Fibroblast of villous mesenchyme (primary cell): ENCODE measurements around the gene RIC8B. TPM values are rescaled to one million over a fixed set of nuclear protein-coding genes. Genes with fewer than 3 reads are reported as not detected.

Source experiments
- DNase-seq: peaks from one replicate; pipeline ENCODE4 v3.0.0-alpha.2; 2010; ENCODE audit warnings: low read depth
- H3K4me3 ChIP-seq: 2 replicates; pipeline ENCODE4 v1.5.1; 2011; ENCODE audit warnings: low read depth, mild to moderate bottlenecking, low read length
- CTCF ChIP-seq: IDR thresholded peaks from 2 replicates; pipeline ENCODE4 v1.5.1; 2012; ENCODE audit warnings: low read depth, mild to moderate bottlenecking, low read length; ENCODE audit not compliant: insufficient read depth
- total RNA-seq: library from RNA; depleted of rRNA; stranded (reverse); fragments of >200 nt; gene quantifications from 2 replicates; pipeline ENCODE4 v1.2.3, GENCODE V29; 2012

RIC8B gene
- total RNA-seq, 1 donor = 15.1 TPM

GRCh38 chr12:106814714-106815113 lies 40.2 kb downstream of the RIC8B start:
- no peak overlapping the region for H3K4me3 ChIP-seq
- DNase-seq = peak; percentile 33
- no peak for TF ChIP-seq CTCF

- no peak overlapping the region for H3K4me3 ChIP-seq
- DNase-seq = no peak
- TF ChIP-seq CTCF = no peak
Measured at GRCh38 chr12:106815741-106816140, 41.3 kb downstream of the RIC8B start.

GRCh38 chr12:106816231-106816630 lies 41.7 kb downstream of the RIC8B start:
- no peak overlapping the region for H3K4me3 ChIP-seq
- no peak for DNase-seq
- no peak for TF ChIP-seq CTCF

- no peak overlapping the region for H3K4me3 ChIP-seq
- no peak for DNase-seq
- no peak for TF ChIP-seq CTCF
Measured at GRCh38 chr12:106819991-106820390, 45.5 kb downstream of the RIC8B start.

GRCh38 chr12:106831699-106832098 lies 57.2 kb downstream of the RIC8B start:
- no peak for DNase-seq
- no peak overlapping the region for H3K4me3 ChIP-seq
- no peak for TF ChIP-seq CTCF

GRCh38 chr12:106837782-106838181 lies 63.3 kb downstream of the RIC8B start:
- TF ChIP-seq CTCF = no peak
- DNase-seq = no peak
- H3K4me3 ChIP-seq = no peak overlapping the region

- H3K4me3 ChIP-seq = no peak overlapping the region
- TF ChIP-seq CTCF = no peak
- DNase-seq = peak; percentile 76
Measured at GRCh38 chr12:106839333-106839732, 64.9 kb downstream of the RIC8B start.
